ENCODE measurements around the gene GRID1.
"Not testable (repeated sequence)": the region's sequence is repeated elsewhere in the genome, so short reads cannot be mapped to it uniquely, and the experiment has no call there.

GRID1 gene

DNA sequence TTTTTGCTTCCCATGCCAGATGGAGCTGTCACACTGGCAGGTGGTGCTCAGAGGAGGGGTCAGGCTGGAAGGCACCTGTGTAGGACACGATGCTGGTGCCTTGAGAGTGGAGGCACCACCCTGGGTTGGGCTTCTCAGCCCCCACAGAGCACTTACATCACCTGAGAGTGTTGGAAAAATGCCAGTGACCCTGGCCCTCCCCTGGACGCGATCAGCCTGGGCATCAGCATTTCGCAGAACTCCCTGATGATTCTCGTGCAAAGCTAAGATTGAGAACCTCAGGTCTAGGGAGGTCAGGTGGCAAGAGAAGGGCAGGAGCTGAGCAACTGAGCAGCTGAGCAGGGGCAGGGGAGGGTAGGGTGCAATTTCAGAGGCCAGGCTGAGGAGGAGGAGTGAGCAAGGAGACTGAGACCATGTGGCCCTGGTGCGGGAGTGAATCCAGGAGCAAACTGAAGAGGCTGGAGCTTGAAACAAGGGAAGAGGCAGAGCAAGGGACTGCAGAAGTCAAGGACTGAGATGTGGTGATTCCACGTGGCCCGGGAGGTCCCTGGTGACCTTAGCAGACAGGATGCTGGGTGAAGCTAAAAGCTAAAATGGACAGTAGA lies 24.7 kb upstream of the GRID1 start:
- Histone ChIP-seq H3K27ac (ENCODE audit: extremely low read depth, low read depth, low read length) (no peak overlapping the region), H3K4me3 (ENCODE audit: low read depth, low read length) (no peak overlapping the region), H3K9me3 (ENCODE audit: control insufficient read depth, insufficient read depth, low read depth, low read length) (no peaks in the 10 kb centered on the region), H3K36me3 (ENCODE audit: control insufficient read depth in 2 of 2, insufficient read depth in 1 of 2, low read length in 2 of 2) (no peaks in the 10 kb centered on the region), H3K4me1 (ENCODE audit: control insufficient read depth, insufficient read depth, low read length) (no peaks in the 10 kb centered on the region)
- CTCF ChIA-PET: interaction anchor here (0.6 to 1.9 kb wide), 3 partner anchors 9 to 736 kb away, joined by 3 to 5 read pairs (median 4); no protein-coding TSS in a partner anchor
- POLR2A ChIA-PET: no interaction called here
- no peak for TF ChIP-seq ZNF510 (tag by site-specific recombination; IDR thresholded peaks at IDR 0.05; ENCODE audit: insufficient replicate concordance)
- TF ChIP-seq OVOL3 (tag by site-specific recombination; IDR thresholded peaks at IDR 0.05): no peak
- no peak for TF ChIP-seq ZNF223 (tag by site-specific recombination; IDR thresholded peaks at IDR 0.05)

DNA sequence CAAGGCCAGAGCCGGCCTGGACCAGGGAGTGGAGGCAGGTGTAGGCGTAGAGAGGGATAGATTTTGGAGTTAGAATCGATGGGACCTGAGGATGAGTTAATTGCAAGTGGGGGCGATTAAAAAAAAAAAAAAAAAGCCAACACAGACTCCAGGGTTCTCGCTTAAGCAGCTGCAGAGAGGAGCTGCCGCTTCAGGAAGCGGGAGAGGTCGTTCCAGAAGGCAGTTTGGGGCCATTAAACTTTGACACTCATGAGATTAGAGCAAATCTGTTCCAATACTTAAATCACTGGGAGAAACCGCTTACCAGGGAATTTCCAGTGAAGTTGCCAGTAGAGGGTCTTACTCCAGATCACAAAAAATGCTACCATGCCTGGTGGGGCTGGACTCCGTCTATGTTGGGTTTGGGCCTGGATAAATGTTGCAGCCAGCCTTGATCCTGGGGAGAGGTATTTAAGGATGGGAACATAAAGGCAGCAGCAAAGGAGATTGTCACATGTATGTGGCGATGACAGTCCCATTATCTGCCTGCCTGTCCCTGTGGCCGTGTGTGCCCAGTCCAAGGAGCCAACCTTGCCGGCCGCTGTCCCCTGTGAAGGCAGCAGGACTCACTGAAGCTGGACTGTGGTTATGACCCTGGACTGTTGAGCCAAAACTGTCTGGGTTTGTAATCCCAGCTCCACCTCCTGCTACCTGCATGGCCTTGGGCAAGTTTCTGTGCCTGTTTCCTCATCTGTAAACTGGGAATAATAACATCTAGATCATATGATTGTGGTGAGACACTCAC lies 23.9 kb upstream of the GRID1 start:
- no peak overlapping the region for H3K27ac ChIP-seq (ENCODE audit: extremely low read depth, low read depth, low read length)
- POLR2A ChIA-PET: no interaction called here

GRCh38 chr10:86389441-86390193 lies 23.0 kb upstream of the GRID1 start:
- no peaks in the 10 kb centered on the region for H3K9me3 ChIP-seq (ENCODE audit: control insufficient read depth, insufficient read depth, low read depth, low read length)
- no peak overlapping the region for H3K27ac ChIP-seq (ENCODE audit: extremely low read depth, low read depth, low read length)
- POLR2A ChIA-PET: no interaction called here
- no peaks in the 10 kb centered on the region for H3K4me1 ChIP-seq (ENCODE audit: control insufficient read depth, insufficient read depth, low read length)
- H3K36me3 ChIP-seq (ENCODE audit: control insufficient read depth in 2 of 2, insufficient read depth in 1 of 2, low read length in 2 of 2): no peaks in the 10 kb centered on the region
- TF ChIP-seq SCRT2 (tag by site-specific recombination; IDR thresholded peaks at IDR 0.05) (no peak), ZNF501 (tag by site-specific recombination; IDR thresholded peaks at IDR 0.05) (no peak), ZNF274 (IDR thresholded peaks at IDR 0.05; ENCODE audit: low read length) (no peak), ZNF274 (tag by site-specific recombination; IDR thresholded peaks at IDR 0.05; ENCODE audit: borderline replicate concordance) (no peak), KLF10 (tag by site-specific recombination; IDR thresholded peaks at IDR 0.05) (no peak)
- TF ChIP-seq, protein P1, sequence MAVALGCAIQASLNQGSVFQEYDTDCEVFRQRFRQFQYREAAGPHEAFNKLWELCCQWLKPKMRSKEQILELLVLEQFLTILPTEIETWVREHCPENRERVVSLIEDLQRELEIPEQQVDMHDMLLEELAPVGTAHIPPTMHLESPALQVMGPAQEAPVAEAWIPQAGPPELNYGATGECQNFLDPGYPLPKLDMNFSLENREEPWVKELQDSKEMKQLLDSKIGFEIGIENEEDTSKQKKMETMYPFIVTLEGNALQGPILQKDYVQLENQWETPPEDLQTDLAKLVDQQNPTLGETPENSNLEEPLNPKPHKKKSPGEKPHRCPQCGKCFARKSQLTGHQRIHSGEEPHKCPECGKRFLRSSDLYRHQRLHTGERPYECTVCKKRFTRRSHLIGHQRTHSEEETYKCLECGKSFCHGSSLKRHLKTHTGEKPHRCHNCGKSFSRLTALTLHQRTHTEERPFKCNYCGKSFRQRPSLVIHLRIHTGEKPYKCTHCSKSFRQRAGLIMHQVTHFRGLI (tag by site-specific recombination; IDR thresholded peaks at IDR 0.05): no peak
- CTCF ChIA-PET: no interaction called here
- H3K4me3 ChIP-seq (ENCODE audit: low read depth, low read length): no peak overlapping the region

More for the DNA sequence above, 23.9 kb upstream of the GRID1 start:
- Histone ChIP-seq H3K4me1 (ENCODE audit: control insufficient read depth, insufficient read depth, low read length) (no peaks in the 10 kb centered on the region), H3K36me3 (ENCODE audit: control insufficient read depth in 2 of 2, insufficient read depth in 1 of 2, low read length in 2 of 2) (no peaks in the 10 kb centered on the region), H3K9me3 (ENCODE audit: control insufficient read depth, insufficient read depth, low read depth, low read length) (no peaks in the 10 kb centered on the region), H3K4me3 (ENCODE audit: low read depth, low read length) (no peak overlapping the region)
- CTCF ChIA-PET: interaction anchor here (1.9 kb wide), 1 partner anchor 10 kb away, joined by 5 read pairs; no protein-coding TSS in a partner anchor
- TF ChIP-seq ZNF19 (tag by site-specific recombination; IDR thresholded peaks at IDR 0.05; ENCODE audit: low read depth) (no peak), ZNF394 (tag by site-specific recombination; IDR thresholded peaks at IDR 0.05; ENCODE audit: borderline replicate concordance) (no peak), ZNF571 (tag by site-specific recombination; IDR thresholded peaks at IDR 0.05) (no peak), GFI1B (tag by site-specific recombination; IDR thresholded peaks at IDR 0.05) (0 out of 2 replicates have a peak, but pooled peaks have one; percentile 21)

- H3K9me3 ChIP-seq (ENCODE audit: control insufficient read depth, insufficient read depth, low read depth, low read length); H3K36me3 ChIP-seq (ENCODE audit: control insufficient read depth in 2 of 2, insufficient read depth in 1 of 2, low read length in 2 of 2); CTCF ChIA-PET; H3K27ac ChIP-seq (ENCODE audit: extremely low read depth, low read depth, low read length); POLR2A ChIA-PET; H3K4me3 ChIP-seq (ENCODE audit: low read depth, low read length); H3K4me1 ChIP-seq (ENCODE audit: control insufficient read depth, insufficient read depth, low read length): not testable (repeated sequence)
These were observed 22.5 kb upstream of the GRID1 start for GRCh38 chr10:86389109-86389440.
